Calu3 (cell line): ENCODE results near the gene EME2. TPM values are rescaled to one million over a fixed set of nuclear protein-coding genes. Genes with fewer than 3 reads are reported as not detected.

Experiments used
- BruUV-seq: library from RNA; stranded (reverse); fragments of 400-500 nt; replicated peaks from 2 replicates; lab custom pipeline; 2021; lab: Mats Ljungman, UMichigan
- CTCF ChIA-PET: fragments of 300-600 bp; sonication (Branson Sonifier 250); formaldehyde crosslinking; loops from one replicate; lab custom pipeline; 2022; ENCODE audit warnings: antibody characterized with exemption; lab: Charles Lee
- DNase-seq: peaks from one replicate; pipeline ENCODE4 v3.0.0; 2022
- H3K27ac Mint-ChIP-seq: one replicate; pipeline ENCODE4 v1.8.0; 2022; ENCODE audit warnings: mixed read lengths; ENCODE audit not compliant: unreplicated experiment
- H3K27me3 Mint-ChIP-seq: one replicate; pipeline ENCODE4 v1.8.0; 2022; ENCODE audit warnings: mixed read lengths; ENCODE audit not compliant: unreplicated experiment
- H3K36me3 Mint-ChIP-seq: one replicate; pipeline ENCODE4 v1.8.0; 2022; ENCODE audit warnings: mild to moderate bottlenecking, moderate library complexity, mixed read lengths; ENCODE audit not compliant: insufficient read depth, unreplicated experiment
- H3K4me1 Mint-ChIP-seq: one replicate; pipeline ENCODE4 v1.8.0; 2022; ENCODE audit warnings: mild to moderate bottlenecking, low read depth, mixed read lengths; ENCODE audit not compliant: unreplicated experiment
- H3K4me3 Mint-ChIP-seq: one replicate; pipeline ENCODE4 v1.8.0; 2022; ENCODE audit warnings: mild to moderate bottlenecking, low read depth, moderate library complexity, mixed read lengths; ENCODE audit not compliant: unreplicated experiment
- H3K9me3 Mint-ChIP-seq: one replicate; pipeline ENCODE4 v1.8.0; 2022; ENCODE audit warnings: low read depth, mixed read lengths; ENCODE audit not compliant: unreplicated experiment
- CTCF ChIP-seq: fragments of 200-600 bp; IDR thresholded peaks from one replicate; pipeline ENCODE4 v1.8.0; 2022; ENCODE audit warnings: antibody characterized with exemption; ENCODE audit not compliant: unreplicated experiment
- intact Hi-C: fragments of 100-400 bp; cut with micrococcal nuclease; formaldehyde crosslinking; loops from one replicate; pipeline ENCODE4 v1.10.0; 2022; ENCODE audit not compliant: unreplicated experiment
- total RNA-seq: library from RNA; stranded (reverse); gene quantifications from 2 replicates; pipeline ENCODE4 v1.2.3, GENCODE V29; 2022

The EME2 gene
- total RNA-seq, 1 experiment from 2014 or later = 30.8 TPM

DNA sequence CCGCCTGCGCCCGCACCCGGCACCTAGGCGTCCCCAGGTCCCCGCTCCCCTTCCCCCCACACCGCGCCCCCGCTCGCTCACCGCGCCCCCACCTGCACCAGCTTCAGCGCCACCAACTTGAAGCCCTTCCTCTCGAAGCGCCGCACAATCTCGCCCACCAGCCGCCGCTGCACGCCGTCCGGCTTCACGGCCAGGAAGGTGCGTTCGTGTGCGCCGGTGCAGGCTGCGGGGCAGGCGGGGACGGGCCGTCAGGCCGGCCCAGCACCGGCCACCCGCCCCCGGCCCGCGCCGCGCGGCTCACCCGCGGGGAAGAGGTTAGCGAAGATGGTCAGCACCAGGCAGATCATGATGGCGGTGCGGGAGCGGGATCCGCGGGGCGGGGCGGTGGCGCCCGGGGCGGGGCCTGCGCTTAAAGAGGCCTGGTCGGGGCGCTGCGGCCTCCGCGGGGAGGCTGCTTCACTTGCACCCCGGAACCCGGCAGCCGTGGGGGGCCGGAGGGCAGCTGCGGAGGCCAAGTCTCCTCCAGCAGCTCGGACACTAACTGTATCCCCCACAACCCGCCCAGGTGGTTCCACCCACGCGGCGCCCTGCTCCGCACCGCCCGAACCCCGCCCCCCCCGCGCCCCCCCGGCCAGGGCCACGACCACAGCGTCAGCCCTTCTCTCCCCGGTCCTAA is 1.3 kb upstream of the EME2 start, which contains the start of gene NME3:
TSS of gene NME3 (minus strand) at position 356 of the 676 bp plus-strand sequence. CDS start at position 347, 9 bp downstream.
- Mint-ChIP-seq H3K4me1 (peaks cover 8% of the 10 kb centered on the region), H3K27ac (peak within 1 kb of the TSS; percentile 56), H3K36me3 (peaks cover 92% of the 10 kb centered on the region), H3K4me3 (peak within 1 kb of the TSS; percentile 76), H3K27me3 (no peaks in the 10 kb centered on the region), H3K9me3 (no peaks in the 10 kb centered on the region)
- no peak for TF ChIP-seq CTCF
- no TSS peak for BruUV-seq
- intact Hi-C loops = no loop called here
- CTCF ChIA-PET = interaction anchor here (0.6 kb wide), 1 partner anchor 93 kb away, joined by 3 read pairs; the partner anchor contains the start of gene JPT2
- DNase-seq = peak; percentile 90

DNA sequence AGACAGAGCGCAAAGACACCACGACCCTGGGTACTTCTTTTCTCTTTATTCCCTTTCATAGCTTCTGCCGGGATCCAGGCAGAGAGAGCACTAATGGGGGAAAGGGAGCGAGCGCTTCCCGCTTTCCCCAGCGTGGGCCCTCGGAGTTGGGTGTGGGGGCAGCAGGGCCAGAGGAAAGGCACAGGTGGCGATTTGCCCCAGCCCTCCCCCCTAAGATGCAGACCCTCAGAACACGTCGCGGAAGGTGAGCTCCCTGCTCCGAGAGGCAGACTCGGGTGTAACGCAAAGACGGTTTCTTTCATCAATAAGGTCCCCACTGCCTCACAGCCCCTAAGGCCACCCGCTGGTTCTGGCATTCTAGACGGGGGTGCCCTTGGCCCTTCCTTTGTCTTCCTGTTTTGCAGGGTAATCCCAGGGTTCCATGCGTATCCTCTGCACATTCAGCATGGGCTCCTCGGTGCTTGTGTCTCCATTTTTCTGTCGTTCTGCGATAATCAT is 697 bp upstream of the EME2 start:
- TF ChIP-seq CTCF = no peak
- intact Hi-C loops = no loop called here
- BruUV-seq = TSS peak; percentile 87
- H3K27me3 Mint-ChIP-seq = no peaks in the 10 kb centered on the region
- peaks cover 8% of the 10 kb centered on the region for H3K4me1 Mint-ChIP-seq
- no peak for DNase-seq
- H3K36me3 Mint-ChIP-seq = peaks cover 97% of the 10 kb centered on the region
- no peaks in the 10 kb centered on the region for H3K9me3 Mint-ChIP-seq
- CTCF ChIA-PET = no interaction called here
- H3K27ac Mint-ChIP-seq = peak overlapping the region; percentile 24
- peak overlapping the region; percentile 76 for H3K4me3 Mint-ChIP-seq

- Mint-ChIP-seq H3K9me3 (no peaks in the 10 kb centered on the region), H3K4me3 (peak within 1 kb of the TSS; percentile 76), H3K27me3 (no peaks in the 10 kb centered on the region), H3K27ac (peak within 1 kb of the TSS; percentile 75), H3K4me1 (peaks cover 8% of the 10 kb centered on the region), H3K36me3 (peaks cover 100% of the 10 kb centered on the region)
- BruUV-seq = no TSS peak
- peak; percentile 92 for DNase-seq
- intact Hi-C loops = no loop called here
- CTCF ChIA-PET = interaction anchor here (0.7 to 2.6 kb wide), 2 partner anchors 9 to 67 kb away, joined by 3 to 19 read pairs; partner anchors contain the start of genes MAPK8IP3, NUBP2 and SPSB3
- peak; percentile 92 for TF ChIP-seq CTCF
Measured at GRCh38 chr16:1772908-1773702, 495 bp downstream of the EME2 start, which contains the start of gene MRPS34. TSS of gene MRPS34 (minus strand) at chr16:1773134. CDS start at chr16:1773119, 15 bp downstream.

GRCh38 chr16:1773703-1774447 is 1.3 kb downstream of the EME2 start:
- Mint-ChIP-seq H3K4me3 (peak overlapping the region; percentile 76), H3K4me1 (peaks cover 8% of the 10 kb centered on the region), H3K27ac (peak overlapping the region; percentile 39), H3K36me3 (peaks cover 100% of the 10 kb centered on the region), H3K9me3 (no peaks in the 10 kb centered on the region), H3K27me3 (no peaks in the 10 kb centered on the region)
- intact Hi-C loops = no loop called here
- no peak for DNase-seq
- BruUV-seq = no TSS peak
- no peak for TF ChIP-seq CTCF
- CTCF ChIA-PET = interaction anchor here (2.6 kb wide), 1 partner anchor 9 kb away, joined by 19 read pairs; the partner anchor contains the start of genes NUBP2 and SPSB3
